ENCODE results near the gene SLC6A18. TPM values are rescaled to one million over a fixed set of nuclear protein-coding genes. Genes with fewer than 3 reads are reported as not detected.

SLC6A18 gene
- total and polyA plus RNA-seq, 10 of the 15 experiments (the other 5 are each of a cell fraction or from before 2014, with no cell fraction given) = not detected

GRCh38 chr5:1261643-1262042 is 36.5 kb downstream of the SLC6A18 start:
- Histone ChIP-seq H3K79me2 (ENCODE audit: control insufficient read depth, insufficient read depth, low read length) (no peaks in the 10 kb centered on the region), H3K9me3 (replicated peaks; ENCODE audit: control insufficient read depth, insufficient read depth, low read length) (no peaks in the 10 kb centered on the region), H3K4me3 (no peak overlapping the region), H4K20me1 (ENCODE audit: control insufficient read depth, insufficient read depth) (no peaks in the 10 kb centered on the region), H3K27me3 (replicated peaks in 1 of 2; ENCODE audit: control insufficient read depth in 2 of 2, insufficient read depth in 2 of 2, low read length in 1 of 2) (no peaks in the 10 kb centered on the region), H3K4me2 (ENCODE audit: control insufficient read depth, insufficient read depth) (no peak overlapping the region), H2AFZ (ENCODE audit: control insufficient read depth, low read depth, low read length) (no peak overlapping the region), H3K4me1 (ENCODE audit: control insufficient read depth, insufficient read depth, low read length) (no peaks in the 10 kb centered on the region), H3K36me3 (ENCODE audit: control insufficient read depth in 2 of 2, insufficient read depth in 2 of 2, low read length in 1 of 2) (peaks cover 0 to 3% of the 10 kb centered on the region in 2 experiments; a peak in 2 of 4 replicates), H3K27ac (ENCODE audit: control insufficient read depth, insufficient read depth) (no peak overlapping the region), H3K9ac (ENCODE audit: control insufficient read depth, insufficient read depth, low read length) (no peak overlapping the region)
- no peak for FAIRE-seq
- ATAC-seq = no peak
- BruUV-seq (replicated peaks) = no TSS peak
- RAD21 ChIA-PET (ENCODE audit: unreplicated experiment) = no interaction called here
- 28% methylated on average over 10 of the region's 10 CpGs for WGBS (ENCODE audit: insufficient coverage, insufficient replicate concordance, low lambda C conversion rate, missing lambda C conversion rate)
- CTCF ChIA-PET = interaction anchor here (1.3 kb wide), 1 partner anchor 383 kb away, joined by 3 read pairs; no protein-coding TSS in a partner anchor
- in situ Hi-C loops (cut with MboI) (no loop called here), intact Hi-C loops (cut with micrococcal nuclease; ENCODE audit: unreplicated experiment) (no loop called here)
- no peak for DNase-seq (ENCODE audit: low read depth, low spot score)
- SMC1A ChIA-PET (ENCODE audit: uncharacterized antibody, unreplicated experiment) = no interaction called here
- TF ChIP-seq SP1 (IDR thresholded peaks at IDR 0.05; ENCODE audit: low read depth, low read length) (no peak), ZNF207 (IDR thresholded peaks at IDR 0.05; ENCODE audit: borderline replicate concordance) (no peak), CEBPB (IDR thresholded peaks at IDR 0.05; ENCODE audit: borderline replicate concordance in 1 of 2, low read depth in 2 of 2, low read length in 2 of 2) (no peak), FOS (IDR thresholded peaks at IDR 0.05; ENCODE audit: borderline replicate concordance, extremely low read depth, insufficient read length) (no peak), CHD1 (IDR thresholded peaks at IDR 0.05; ENCODE audit: low read depth, low read length) (no peak), BHLHE40 (IDR thresholded peaks at IDR 0.05; ENCODE audit: borderline replicate concordance in 1 of 2, low read depth in 2 of 2, low read length in 1 of 2) (no peak), MYC (IDR thresholded peaks at IDR 0.05; ENCODE audit: insufficient read depth, insufficient read length, insufficient replicate concordance, low read length, severe bottlenecking) (no peak), RCOR1 (conservative IDR thresholded peaks at IDR 0.05; ENCODE audit: low read depth, low read length) (no peak), NFXL1 (IDR thresholded peaks at IDR 0.05; ENCODE audit: borderline replicate concordance) (no peak)
- TF ChIP-seq, protein P1, sequence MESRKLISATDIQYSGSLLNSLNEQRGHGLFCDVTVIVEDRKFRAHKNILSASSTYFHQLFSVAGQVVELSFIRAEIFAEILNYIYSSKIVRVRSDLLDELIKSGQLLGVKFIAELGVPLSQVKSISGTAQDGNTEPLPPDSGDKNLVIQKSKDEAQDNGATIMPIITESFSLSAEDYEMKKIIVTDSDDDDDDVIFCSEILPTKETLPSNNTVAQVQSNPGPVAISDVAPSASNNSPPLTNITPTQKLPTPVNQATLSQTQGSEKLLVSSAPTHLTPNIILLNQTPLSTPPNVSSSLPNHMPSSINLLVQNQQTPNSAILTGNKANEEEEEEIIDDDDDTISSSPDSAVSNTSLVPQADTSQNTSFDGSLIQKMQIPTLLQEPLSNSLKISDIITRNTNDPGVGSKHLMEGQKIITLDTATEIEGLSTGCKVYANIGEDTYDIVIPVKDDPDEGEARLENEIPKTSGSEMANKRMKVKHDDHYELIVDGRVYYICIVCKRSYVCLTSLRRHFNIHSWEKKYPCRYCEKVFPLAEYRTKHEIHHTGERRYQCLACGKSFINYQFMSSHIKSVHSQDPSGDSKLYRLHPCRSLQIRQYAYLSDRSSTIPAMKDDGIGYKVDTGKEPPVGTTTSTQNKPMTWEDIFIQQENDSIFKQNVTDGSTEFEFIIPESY (IDR thresholded peaks at IDR 0.05) = no peak
- TF ChIP-seq, protein P2, sequence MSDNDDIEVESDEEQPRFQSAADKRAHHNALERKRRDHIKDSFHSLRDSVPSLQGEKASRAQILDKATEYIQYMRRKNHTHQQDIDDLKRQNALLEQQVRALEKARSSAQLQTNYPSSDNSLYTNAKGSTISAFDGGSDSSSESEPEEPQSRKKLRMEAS (IDR thresholded peaks at IDR 0.05; ENCODE audit: low read depth, low read length) = no peak
- TF ChIP-seq, protein P3, sequence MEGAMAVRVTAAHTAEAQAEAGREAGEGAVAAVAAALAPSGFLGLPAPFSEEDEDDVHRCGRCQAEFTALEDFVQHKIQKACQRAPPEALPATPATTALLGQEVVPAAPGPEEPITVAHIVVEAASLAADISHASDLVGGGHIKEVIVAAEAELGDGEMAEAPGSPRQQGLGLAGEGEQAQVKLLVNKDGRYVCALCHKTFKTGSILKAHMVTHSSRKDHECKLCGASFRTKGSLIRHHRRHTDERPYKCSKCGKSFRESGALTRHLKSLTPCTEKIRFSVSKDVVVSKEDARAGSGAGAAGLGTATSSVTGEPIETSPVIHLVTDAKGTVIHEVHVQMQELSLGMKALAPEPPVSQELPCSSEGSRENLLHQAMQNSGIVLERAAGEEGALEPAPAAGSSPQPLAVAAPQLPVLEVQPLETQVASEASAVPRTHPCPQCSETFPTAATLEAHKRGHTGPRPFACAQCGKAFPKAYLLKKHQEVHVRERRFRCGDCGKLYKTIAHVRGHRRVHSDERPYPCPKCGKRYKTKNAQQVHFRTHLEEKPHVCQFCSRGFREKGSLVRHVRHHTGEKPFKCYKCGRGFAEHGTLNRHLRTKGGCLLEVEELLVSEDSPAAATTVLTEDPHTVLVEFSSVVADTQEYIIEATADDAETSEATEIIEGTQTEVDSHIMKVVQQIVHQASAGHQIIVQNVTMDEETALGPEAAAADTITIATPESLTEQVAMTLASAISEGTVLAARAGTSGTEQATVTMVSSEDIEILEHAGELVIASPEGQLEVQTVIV (IDR thresholded peaks at IDR 0.05; ENCODE audit: borderline replicate concordance, partially characterized antibody) = no peak
- TF ChIP-seq, protein P4, sequence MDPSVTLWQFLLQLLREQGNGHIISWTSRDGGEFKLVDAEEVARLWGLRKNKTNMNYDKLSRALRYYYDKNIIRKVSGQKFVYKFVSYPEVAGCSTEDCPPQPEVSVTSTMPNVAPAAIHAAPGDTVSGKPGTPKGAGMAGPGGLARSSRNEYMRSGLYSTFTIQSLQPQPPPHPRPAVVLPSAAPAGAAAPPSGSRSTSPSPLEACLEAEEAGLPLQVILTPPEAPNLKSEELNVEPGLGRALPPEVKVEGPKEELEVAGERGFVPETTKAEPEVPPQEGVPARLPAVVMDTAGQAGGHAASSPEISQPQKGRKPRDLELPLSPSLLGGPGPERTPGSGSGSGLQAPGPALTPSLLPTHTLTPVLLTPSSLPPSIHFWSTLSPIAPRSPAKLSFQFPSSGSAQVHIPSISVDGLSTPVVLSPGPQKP (IDR thresholded peaks at IDR 0.05; ENCODE audit: low read depth, low read length) = no peak
- POLR2A ChIA-PET = no interaction called here
